ENCODE results near the gene PRX. TPM values are rescaled to one million over a fixed set of nuclear protein-coding genes. Genes with fewer than 3 reads are reported as not detected.

The PRX gene
- total RNA-seq, 3 donors from 2014 or later = 1.1 to 6.8 (median 1.7) TPM

GRCh38 chr19:40419066-40419612 is 6.0 kb upstream of the PRX start:
- no peak for ATAC-seq
- intact Hi-C loops (cut with DNase I, micrococcal nuclease) = no loop called here

GRCh38 chr19:40418040-40418439 is 4.9 kb upstream of the PRX start:
- H3K36me3 ChIP-seq (ENCODE audit: low read depth) = no peaks in the 10 kb centered on the region
- no peaks in the 10 kb centered on the region for H3K9me3 ChIP-seq
- TF ChIP-seq CTCF (IDR thresholded peaks at IDR 0.05) = no peak
- ATAC-seq = no peak
- no peak overlapping the region for H3K4me3 ChIP-seq
- no peak for DNase-seq
- intact Hi-C loops (cut with DNase I, micrococcal nuclease) = no loop called here
- H3K4me1 ChIP-seq (ENCODE audit: low read depth) = peaks cover 6% of the 10 kb centered on the region

More at GRCh38 chr19:40419066-40419612, 6.0 kb upstream of the PRX start:
- Histone ChIP-seq H3K4me1 (ENCODE audit: low read depth) (peaks cover 13% of the 10 kb centered on the region), H3K4me3 (no peak overlapping the region), H3K9me3 (no peaks in the 10 kb centered on the region), H3K36me3 (ENCODE audit: low read depth) (no peaks in the 10 kb centered on the region)
- TF ChIP-seq CTCF (IDR thresholded peaks at IDR 0.05) = no peak
- no peak for DNase-seq

- ATAC-seq = no peak
- Histone ChIP-seq H3K4me1 (ENCODE audit: low read depth) (peaks cover 6% of the 10 kb centered on the region), H3K9me3 (no peaks in the 10 kb centered on the region), H3K36me3 (ENCODE audit: low read depth) (no peaks in the 10 kb centered on the region), H3K4me3 (no peak overlapping the region)
- no peak for TF ChIP-seq CTCF (IDR thresholded peaks at IDR 0.05)
- DNase-seq = no peak
- intact Hi-C loops (cut with DNase I, micrococcal nuclease) = no loop called here
These were observed 4.4 kb upstream of the PRX start for GRCh38 chr19:40417643-40417981.

- intact Hi-C loops (cut with DNase I, micrococcal nuclease) = no loop called here
- no peak for ATAC-seq
These were observed 3.9 kb upstream of the PRX start for GRCh38 chr19:40416918-40417642.

GRCh38 chr19:40415768-40416167 is 2.6 kb upstream of the PRX start:
- no peaks in the 10 kb centered on the region for H3K9me3 ChIP-seq
- H3K36me3 ChIP-seq (ENCODE audit: low read depth) = no peaks in the 10 kb centered on the region
- TF ChIP-seq CTCF (IDR thresholded peaks at IDR 0.05) = no peak
- DNase-seq (no peak), ATAC-seq (no peak)
- H3K4me3 ChIP-seq = no peak overlapping the region
- intact Hi-C loops (cut with DNase I, micrococcal nuclease) = no loop called here
- no peaks in the 10 kb centered on the region for H3K4me1 ChIP-seq (ENCODE audit: low read depth)

More at GRCh38 chr19:40416918-40417642, 3.9 kb upstream of the PRX start:
- H3K36me3 ChIP-seq (ENCODE audit: low read depth) = no peaks in the 10 kb centered on the region
- no peak for TF ChIP-seq CTCF (IDR thresholded peaks at IDR 0.05)
- peak in 2 of 3 donors; percentile 46 to 51 for DNase-seq
- H3K9me3 ChIP-seq = no peaks in the 10 kb centered on the region
- H3K4me1 ChIP-seq (ENCODE audit: low read depth) = peaks cover 6% of the 10 kb centered on the region
- H3K4me3 ChIP-seq = no peak overlapping the region

Measured in mucosa of descending colon (tissue), 3 donors.